Measurements from ENCODE around the gene UFSP2.

Gene UFSP2

DNA sequence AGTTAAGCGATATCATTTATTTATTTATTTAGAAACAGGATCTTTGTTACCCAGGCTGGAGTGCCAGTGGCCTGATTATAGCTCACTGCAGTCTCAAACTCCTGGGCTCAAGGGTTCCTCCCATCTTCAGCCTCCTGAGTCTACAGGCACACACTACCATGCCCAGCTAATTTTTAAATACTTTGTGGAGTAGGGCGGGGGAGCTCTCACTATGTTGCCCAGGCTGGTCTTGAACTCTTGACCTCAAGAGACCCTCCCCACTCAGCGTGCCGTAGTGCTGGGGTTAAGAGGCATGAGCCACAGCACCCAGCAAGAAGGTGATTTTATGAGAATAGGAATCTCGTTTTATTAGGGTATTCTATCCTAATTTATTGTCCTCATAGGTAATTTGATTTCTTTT is 3.9 kb upstream of the UFSP2 start:
- no peak overlapping the region for H3K4me3 ChIP-seq (ENCODE audit: low read depth, low read length)
- DNase-seq (ENCODE audit: low read depth): no peak
- TF ChIP-seq, protein P1, sequence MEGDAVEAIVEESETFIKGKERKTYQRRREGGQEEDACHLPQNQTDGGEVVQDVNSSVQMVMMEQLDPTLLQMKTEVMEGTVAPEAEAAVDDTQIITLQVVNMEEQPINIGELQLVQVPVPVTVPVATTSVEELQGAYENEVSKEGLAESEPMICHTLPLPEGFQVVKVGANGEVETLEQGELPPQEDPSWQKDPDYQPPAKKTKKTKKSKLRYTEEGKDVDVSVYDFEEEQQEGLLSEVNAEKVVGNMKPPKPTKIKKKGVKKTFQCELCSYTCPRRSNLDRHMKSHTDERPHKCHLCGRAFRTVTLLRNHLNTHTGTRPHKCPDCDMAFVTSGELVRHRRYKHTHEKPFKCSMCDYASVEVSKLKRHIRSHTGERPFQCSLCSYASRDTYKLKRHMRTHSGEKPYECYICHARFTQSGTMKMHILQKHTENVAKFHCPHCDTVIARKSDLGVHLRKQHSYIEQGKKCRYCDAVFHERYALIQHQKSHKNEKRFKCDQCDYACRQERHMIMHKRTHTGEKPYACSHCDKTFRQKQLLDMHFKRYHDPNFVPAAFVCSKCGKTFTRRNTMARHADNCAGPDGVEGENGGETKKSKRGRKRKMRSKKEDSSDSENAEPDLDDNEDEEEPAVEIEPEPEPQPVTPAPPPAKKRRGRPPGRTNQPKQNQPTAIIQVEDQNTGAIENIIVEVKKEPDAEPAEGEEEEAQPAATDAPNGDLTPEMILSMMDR (IDR thresholded peaks at IDR 0.05; ENCODE audit: insufficient read depth, low read depth, low read length, missing control alignments): no peak

DNA sequence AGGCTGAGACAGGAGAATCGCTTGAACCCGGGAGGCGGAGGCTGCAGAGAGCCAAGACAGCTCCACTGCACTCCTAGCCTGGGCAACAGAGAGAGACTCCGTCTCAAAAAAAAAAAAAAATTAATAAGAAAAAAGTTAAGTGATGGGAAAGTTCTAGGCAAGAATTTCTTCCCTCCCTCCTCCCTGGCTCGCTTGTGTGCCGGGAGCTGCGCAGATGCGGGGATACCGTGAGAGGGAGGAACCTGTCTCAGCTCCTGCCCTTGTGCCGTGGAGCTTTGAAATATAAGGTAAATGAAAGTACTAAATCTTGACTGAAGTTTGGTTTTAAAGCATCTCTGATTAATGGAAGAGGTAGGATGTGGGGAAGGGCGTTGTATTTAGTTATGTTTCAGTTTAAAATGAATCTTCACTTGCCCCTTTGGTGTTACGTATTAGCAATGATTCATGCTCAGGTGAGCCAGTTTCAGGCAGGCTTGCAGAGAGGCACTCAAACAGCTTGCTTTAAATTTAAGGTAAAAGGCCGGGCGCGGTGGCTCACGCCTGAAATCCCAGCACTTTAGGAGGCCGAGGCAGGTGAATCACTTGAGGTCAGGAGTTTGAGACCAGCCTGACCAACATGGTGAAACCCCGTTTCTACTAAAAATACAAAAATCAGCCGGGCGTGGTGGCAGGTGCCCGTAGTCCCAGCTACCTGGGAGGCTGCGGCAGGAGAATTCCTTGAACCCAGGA is 1.4 kb upstream of the UFSP2 start:
- no peak for DNase-seq (ENCODE audit: low read depth)
- TF ChIP-seq, protein P1 (IDR thresholded peaks at IDR 0.05; ENCODE audit: insufficient read depth, low read depth, low read length, missing control alignments): no peak

DNA sequence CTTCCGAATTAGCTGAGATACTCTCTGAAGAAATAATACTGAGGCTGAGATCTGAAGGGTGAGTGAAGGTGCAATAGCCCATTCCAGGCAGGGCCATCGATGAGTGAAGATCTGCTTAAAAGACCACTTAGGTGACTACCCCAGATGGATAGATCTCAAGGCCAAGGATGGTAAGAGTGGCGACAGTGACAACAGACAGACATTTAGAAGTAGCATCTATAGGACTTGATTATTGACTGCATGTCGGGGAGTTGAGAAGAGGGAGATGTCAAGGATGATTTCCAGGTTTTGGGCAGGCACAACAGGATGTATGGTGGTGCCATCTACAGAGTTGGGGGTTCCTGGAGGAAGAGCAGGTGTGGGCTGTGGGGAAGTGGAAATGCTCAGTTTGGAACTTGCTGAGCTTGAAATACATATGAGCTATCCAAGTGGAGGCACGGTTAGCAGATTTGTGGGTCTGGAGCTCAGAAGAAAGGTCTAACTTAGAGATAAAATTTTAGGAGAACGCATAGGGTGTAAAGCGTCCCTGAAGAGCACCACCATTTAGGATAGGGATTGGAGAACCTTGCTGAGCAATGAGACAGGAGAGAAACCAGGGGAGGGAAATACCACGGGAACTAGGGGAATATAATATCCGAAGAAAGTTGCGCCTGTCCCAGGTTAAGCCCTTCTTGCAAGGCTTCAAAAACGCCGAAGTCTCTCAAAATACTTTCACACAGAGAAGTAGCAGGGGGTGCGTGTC is 688 bp downstream of the UFSP2 start:
- H3K4me3 ChIP-seq (ENCODE audit: low read depth, low read length): peak overlapping the region; percentile 78
- TF ChIP-seq, protein P1 (IDR thresholded peaks at IDR 0.05; ENCODE audit: insufficient read depth, low read depth, low read length, missing control alignments): no peak
- peak; percentile 38 for DNase-seq (ENCODE audit: low read depth)

More for the DNA sequence above, 1.4 kb upstream of the UFSP2 start:
- H3K4me3 ChIP-seq (ENCODE audit: low read depth, low read length): no peak overlapping the region

DNA sequence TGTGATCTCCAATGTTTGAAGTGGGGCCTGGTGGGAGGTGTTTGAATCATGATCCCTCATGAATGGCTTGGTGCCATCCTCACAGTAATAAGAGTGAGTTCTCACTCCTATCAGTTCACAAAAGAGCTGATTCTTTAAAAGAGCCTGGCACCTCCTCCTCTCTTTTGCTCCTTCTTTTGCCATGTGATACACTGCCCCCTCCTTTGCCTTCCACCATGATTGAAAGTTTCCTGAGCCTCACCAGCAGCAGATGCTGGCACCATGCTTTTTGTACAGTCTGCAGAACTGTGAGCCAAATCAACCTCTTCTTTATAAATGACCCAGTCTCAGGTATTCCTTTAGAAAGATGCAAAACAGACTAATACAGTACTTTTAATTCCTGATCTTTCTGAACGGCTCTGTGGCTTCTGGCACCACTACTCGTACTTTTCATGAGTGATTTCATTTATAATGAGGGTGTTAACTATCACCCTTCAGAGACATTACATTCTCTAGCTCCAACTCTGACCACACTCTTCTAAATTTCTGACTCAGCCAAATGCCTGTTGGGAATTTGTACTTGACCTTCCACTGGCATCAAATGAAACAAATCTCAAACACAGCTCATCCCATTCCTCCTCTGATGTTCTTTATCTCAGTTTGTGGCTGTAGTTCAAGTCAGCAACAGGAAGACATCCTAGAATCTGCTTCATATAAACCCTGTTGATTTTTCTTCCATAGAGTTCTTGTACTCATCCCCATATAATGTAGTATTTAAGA is 4.2 kb downstream of the UFSP2 start:
- no peak for DNase-seq (ENCODE audit: low read depth)
- H3K4me3 ChIP-seq (ENCODE audit: low read depth, low read length): no peak overlapping the region
- TF ChIP-seq, protein P1 (IDR thresholded peaks at IDR 0.05; ENCODE audit: insufficient read depth, low read depth, low read length, missing control alignments): no peak

DNA sequence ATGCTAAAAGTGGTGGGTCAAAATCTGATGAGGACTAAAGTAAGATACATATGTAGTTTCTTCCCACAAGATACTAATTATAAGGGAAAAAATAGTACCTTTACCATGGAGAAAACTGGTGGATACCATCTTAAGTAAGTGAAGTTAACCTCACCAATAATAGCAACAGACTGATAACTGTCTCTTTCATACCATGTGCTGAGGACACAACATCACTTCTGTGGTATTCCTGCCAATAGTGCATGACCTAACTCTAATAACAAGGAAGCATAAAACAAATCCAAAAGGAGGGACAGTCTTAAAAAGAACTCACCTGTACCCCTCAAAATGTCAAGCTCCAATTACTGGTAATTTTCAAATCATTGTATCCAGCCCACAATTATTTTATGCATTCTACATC is 8.8 kb downstream of the UFSP2 start:
- no peak overlapping the region for H3K4me3 ChIP-seq (ENCODE audit: low read depth, low read length)
- DNase-seq (ENCODE audit: low read depth): no peak
- TF ChIP-seq, protein P1 (IDR thresholded peaks at IDR 0.05; ENCODE audit: insufficient read depth, low read depth, low read length, missing control alignments): no peak

DNA sequence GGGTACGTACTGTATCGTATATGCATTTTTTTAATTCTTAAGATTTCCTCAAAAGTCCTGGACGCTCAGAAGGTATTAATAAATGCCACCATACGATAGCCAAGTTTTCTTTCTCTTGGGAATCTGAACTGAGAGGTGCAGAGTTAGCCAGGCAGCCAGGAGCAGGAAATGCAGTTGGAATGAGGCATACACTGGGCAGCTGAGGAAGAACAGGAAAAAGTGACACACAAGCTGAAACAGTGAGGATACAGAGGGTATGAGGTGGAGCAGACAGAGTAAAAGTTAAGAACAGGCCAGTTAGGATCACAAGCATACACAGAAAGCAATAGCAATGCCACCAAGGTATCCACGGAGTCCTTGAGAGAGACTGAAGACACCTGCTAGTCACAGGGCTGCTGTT is 13.4 kb downstream of the UFSP2 start:
- H3K4me3 ChIP-seq (ENCODE audit: low read depth, low read length): no peak overlapping the region
- TF ChIP-seq, protein P1 (IDR thresholded peaks at IDR 0.05; ENCODE audit: insufficient read depth, low read depth, low read length, missing control alignments): no peak
- no peak for DNase-seq (ENCODE audit: low read depth)

Data from GM12865 (cell line).